Upper lobe of left lung (tissue), 4 donors: Measurements from ENCODE around the gene GAS2L1.

Experiments used
- CTCF ChIP-seq, 6 experiments: fragments of 450-650 bp in 4 of 6; fragments of 200-600 bp in 2 of 6; sonication (generic) in 2 of 6; IDR thresholded peaks; one replicate each; pipeline ENCODE4 v1.5.1; 2016 to 2019; ENCODE audit warnings: antibody characterized with exemption in 6 of 6
- EP300 ChIP-seq, 4 donors: sonication (generic); formaldehyde crosslinking; IDR thresholded peaks; one replicate each; pipeline ENCODE4 v1.5.1; 2017; ENCODE audit warnings: antibody characterized with exemption in 4 of 4, control low read depth in 2 of 4
- POLR2AphosphoS5 ChIP-seq, 2 donors: sonication (generic); formaldehyde crosslinking; IDR thresholded peaks; one replicate each; pipeline ENCODE4 v1.5.1; 2017; ENCODE audit warnings: antibody characterized with exemption in 2 of 2

- TF ChIP-seq EP300 (IDR thresholded peaks at IDR 0.05), result no peak
- no peak for TF ChIP-seq CTCF (IDR thresholded peaks at IDR 0.05)
- TF ChIP-seq POLR2AphosphoS5 (IDR thresholded peaks at IDR 0.05), result no peak
These were observed 36.3 kb downstream of the GAS2L1 start for GRCh38 chr22:29342577-29343312.
